UCSD-AML1 (cell line): ENCODE measurements around the gene HOXA10.

Experiments used
- DNase-seq: peaks from one replicate; lab custom pipeline; 2025; ENCODE audit not compliant: unreplicated experiment; lab: John Stamatoyannopoulos, UW

The HOXA10 gene

DNA sequence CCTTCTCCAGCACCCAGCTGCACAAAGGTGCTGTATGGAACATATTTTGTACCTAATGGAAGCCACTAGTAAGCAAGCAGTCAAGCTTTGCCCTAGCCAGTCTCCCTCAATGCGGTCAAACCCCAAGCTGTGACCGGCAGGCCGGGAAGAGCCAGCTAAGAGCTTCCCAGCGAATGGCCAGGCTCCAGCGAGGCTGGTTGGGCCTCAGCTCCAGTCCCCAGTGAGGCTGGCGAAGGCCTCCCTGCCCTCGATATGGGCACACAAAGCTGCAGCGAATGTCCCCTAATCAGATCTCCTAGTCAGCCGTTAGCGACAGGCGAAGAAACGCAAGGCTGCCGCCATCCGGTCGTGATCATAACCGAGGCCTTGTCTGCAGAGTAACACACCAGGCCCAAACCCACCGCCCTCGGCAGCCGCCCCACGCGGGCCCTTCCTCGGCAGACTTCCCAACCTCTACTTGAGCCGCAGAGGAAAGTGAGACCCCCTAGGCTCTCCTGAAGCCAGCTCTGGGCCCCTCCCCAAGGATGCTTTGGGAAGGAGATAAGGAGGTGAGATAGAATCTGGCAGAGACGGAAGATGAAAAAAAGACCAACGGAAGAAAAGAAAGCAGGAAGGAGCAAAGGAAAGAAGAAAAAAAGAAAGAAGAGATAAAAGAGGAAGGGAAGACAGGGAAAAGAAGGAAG lies 5.7 kb downstream of the HOXA10 start:
- peak; percentile 66 for DNase-seq

DNA sequence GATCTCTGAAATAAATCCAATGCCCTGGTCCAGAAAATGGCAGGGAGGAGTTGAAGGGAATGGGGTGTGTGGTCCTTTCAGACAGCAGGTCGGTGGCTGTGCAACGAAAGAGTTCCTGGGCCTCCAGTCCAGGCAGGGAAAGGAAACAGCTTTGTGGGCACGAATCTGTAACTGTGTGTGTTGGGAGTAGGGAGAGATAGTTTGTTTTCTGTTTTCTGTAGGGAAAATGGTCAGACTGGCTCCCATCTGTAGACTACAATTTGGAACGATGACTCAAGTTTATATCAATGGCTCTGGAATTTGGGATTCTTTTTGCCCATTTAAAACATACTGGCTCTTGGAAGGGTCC lies 6.2 kb downstream of the HOXA10 start:
- DNase-seq = no peak

DNA sequence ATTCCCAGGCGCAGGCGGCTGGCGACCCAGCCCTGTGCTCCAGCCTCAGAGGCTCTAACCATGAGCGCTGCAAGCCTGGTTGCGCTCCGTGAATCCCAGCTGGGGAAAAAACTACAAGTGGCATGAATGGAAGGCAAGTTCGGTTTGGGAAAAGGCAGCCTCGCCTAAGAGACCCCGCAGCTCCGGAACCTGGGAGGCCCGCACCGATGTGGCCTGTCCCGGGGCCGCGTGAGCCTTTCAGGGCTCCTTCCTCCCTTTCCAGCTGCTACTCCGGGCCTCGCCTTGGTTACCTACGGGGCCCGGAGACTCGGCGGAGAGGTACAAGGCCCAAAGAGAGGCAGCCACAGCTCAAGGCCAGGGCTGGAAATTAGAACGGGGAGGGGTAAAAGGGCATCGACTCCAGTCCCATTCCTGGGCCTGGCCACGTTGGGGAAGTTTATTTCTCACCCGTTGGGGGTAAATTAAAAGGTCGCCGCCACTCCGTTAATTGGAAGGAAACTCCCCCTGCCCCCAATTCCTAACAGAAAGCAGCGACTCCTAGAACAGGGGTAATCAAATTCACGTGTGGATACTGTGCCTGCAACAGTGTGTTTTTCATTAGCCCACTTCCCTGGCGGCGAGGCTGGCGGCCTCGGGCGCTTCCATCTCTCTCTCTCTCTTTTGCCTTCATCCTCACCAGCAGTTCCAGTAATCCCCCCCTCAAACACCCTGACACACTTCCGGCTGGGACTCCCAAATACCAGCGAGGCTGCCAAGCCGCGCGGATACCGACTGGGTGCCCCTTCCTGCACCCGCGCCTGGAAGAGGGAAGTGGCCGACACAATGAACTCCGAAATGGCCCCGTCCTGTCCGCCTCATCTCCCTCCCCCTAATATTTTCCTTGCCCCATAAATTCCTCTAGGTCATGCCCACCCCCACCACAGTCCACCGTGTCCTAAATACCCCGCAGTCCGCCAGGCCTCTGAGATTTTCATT lies 7.3 kb downstream of the HOXA10 start:
- peak; percentile 69 for DNase-seq

DNA sequence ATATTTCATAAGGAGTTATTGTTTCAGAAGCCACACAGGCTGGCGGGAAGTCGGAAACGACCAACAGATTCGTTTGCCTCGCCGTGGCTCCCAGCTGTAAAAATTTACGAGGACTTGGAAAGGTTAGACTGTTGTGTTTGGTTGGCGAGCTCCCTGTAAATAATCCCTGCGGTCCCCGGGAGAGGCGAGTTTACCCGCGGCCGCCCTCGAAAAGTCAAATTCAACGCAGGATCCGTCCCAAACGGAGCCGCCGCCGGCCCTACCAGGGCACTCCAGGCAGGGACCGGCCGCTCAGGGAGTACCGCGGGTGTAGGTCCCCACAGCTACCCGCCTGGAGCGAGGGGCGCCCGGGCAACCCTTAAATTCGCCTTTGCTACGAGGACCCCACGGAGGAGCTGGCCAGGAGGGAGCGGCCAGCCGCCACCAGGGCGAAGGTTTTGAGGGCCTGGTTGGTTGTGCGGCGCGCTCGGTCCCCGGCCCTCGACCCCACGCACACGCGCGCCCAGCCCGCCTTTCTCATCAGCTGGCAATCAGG lies 8.1 kb downstream of the HOXA10 start:
- no peak for DNase-seq

DNA sequence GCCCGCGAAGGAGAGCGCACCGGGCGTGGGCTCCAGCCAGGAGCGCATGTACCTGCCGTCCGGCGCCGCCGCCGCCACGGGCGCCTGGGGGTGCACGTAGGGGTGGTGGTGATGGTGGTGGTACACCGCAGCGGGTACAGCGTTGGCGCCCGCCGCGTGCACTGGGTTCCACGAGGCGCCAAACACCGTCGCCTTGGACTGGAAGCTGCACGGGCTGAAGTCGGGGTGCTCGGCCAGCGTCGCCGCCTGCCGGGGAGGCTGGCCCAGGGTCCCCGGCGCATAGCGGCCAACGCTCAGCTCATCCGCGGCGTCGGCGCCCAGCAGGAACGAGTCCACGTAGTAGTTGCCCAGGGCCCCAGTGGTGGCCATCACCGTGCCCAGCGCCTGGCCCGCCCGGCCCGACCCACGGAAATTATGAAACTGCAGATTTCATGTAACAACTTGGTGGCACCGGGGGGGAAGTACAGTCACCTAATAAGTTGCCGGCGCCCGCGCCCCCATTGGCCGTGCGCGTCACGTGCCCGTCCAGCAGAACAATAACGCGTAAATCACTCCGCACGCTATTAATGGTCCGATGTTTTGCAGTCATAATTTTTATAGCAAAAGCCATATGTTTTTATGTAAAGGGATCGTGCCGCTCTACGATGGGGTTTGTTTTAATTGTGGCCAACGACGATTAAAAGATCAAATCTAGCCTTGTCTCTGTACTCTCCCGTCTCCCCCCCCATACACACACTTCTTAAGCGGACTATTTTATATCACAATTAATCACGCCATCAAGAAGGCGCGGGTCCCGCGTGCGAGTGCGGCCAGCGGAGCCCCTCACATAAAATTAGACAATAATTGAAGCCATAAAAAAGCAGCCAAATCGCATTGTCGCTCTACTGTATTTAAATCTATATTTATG lies 8.8 kb downstream of the HOXA10 start, which contains the start of gene HOXA9:
TSS of gene HOXA9 (minus strand) at position 449 of the 907 bp plus-strand sequence. CDS start at position 369, 80 bp downstream.
- DNase-seq = no peak

DNA sequence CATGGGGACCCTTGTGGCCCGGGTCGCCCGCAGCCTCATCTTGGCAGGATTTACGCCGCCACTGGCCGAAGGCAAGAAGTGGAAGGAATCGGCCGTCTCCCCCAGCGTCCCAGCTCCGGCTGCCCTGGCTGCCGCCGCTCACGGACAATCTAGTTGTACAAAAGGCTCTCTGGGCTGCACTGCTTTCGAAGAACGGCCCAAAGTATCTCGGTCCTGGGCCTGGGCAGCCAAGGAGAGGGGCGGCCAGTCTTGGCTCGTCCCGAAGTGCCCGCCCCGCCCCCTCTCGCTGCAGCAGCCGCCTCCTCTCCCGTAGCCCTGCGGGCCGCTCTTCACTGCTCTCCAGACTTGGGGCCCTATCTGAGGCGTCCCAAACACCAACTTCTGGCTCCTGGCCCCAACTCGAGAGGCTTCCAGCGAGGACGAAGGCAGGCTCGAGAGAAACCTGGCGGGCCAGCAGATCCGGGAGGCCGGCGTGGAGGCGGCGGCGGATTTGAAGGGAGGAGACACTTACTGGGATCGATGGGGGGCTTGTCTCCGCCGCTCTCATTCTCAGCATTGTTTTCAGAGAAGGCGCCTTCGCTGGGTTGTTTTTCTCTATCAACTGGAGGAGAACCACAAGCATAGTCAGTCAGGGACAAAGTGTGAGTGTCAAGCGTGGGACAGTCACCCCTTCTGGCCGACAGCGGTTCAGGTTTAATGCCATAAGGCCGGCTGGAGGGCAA lies 9.6 kb downstream of the HOXA10 start:
- no peak for DNase-seq

DNA sequence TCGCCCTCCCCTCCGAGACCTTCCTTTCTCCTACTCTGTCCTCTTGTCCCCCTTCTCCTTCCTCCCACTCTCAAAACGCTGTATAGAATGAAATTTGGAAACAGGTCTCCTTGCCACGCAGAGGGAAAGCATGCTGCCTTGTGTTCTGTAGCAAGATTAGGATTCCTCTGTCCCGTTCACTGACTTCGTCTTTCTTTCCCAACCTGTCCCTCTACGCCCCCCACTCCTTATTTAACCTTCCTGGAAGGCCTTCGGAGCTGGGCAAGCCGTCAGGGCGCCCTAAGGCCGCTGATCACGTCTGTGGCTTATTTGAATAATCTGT lies 10.1 kb downstream of the HOXA10 start:
- DNase-seq = no peak

DNA sequence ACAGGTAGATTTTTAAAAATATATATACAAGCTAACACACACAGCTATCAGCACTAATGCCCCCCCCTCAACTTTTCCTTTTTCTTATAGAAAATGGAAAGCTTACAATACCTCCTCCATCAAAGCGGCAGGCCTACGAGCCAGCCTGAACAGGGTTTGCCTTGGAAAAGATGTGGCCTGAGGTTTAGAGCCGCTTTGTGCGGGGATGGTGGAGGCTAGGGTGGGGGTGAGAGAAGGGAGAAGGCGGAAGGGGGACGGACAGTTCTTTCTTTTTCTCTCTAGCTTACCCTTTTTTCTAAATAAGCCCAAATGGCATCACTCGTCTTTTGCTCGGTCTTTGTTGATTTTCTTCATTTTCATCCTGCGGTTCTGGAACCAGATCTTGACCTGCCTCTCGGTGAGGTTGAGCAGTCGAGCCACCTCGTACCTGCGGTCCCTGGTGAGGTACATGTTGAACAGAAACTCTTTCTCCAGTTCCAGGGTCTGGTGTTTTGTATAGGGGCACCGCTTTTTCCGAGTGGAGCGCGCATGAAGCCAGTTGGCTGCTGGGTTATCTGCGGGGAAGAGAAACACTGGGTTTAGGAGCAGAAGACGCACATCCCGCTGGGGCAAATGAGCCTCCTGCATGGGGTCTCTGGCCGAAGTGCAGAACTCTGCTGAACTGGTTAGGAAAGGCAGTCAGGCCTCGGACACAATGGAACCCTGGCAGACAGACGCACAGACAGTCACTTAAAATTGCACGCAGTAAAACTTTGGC lies 10.7 kb downstream of the HOXA10 start:
- no peak for DNase-seq

DNA sequence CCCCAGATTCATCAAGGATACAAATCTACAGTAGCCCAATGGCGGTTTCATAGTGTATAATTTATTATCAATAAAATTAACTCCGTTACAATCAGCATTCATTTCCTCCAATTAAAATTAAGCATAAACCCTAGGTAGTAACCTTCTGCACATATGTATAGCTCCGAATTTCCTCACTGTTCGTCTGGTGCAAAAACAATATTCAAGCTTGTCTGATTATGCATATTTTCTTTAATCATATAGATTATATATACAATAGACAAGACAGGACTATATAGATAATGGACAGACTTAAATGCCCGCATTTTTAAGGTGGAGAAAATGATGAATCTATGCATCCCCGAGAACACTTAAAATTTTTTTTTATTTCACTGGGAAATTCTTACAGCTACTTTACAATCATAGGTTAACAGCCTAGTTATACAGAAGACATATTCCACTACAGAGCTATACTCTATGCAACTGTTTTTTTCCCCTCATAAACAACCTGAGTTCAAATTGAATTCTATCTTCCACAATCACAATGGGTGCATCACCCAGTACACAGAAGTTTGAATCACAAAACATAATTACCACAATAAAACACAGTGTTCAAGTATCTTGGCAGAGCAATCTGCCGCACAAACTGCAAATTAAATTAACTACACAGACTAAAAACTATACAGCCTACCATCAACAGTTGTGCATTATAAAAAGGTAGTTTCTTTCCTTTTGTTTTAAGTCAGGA lies 11.4 kb downstream of the HOXA10 start:
- DNase-seq = no peak

DNA sequence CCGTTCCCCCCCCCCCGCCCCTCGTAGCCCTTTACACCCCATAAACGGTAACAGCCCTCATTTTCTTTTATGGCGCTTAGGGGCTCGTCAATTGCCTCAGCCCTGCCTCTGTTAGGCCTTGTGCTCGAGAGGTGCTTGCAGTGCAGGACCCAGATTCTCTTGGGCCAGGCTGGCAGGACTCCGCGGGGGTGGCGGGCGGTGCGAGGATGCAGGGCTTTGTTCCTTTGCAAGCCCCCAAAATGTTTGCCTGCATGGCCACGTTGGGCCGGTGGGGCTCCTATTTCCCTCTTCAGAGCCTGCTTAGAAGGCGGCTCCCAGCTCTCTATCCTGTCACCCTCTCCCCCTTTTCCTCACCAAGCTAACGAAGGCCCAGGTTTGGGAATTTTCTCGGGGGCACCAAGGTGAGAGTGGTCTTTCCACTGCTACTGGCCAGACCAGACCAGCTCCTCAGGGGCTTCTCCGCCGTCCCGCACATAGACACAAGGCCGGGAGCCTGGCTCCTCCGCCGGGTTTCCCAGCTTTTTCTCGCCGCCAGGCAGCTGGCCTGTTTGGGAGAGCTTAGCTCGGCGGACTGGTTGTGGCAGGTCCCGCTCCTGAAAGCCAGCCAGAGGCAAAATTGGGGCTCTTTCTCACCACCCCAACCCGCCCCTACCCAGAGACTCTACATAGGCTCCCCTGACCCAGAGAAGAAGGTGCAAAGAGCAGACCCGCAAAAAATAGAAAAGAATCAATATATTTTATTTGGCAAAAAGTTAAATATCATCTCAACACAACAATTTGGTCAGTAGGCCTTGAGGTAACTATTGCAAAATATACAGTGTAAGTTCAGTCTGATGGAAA lies 12.2 kb downstream of the HOXA10 start:
- no peak for DNase-seq

DNA sequence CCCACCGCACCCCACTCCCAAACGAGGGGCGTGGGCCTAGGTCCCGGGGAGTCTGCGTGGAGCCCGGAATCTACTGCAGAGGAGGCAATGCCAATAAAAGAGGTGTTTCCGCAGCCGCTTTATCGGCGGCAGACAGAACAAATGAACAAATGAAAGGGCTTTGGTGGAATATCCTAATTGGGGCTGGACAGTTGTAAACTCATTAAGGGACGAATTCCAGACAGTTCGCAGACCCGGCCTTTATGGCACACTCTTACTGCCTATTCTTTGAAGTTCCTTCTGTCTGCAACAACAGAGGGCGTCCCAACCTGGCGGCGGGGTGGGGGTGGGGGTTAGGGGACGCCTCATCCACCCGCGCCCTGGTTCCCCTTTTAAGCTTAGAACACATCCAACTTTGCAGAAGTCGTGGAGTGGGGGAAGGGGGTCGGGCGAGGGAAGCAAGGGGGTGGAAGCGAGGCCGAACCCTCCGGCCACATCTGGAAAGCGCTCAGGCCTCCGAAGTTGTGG lies 12.9 kb downstream of the HOXA10 start:
- peak; percentile 65 for DNase-seq

DNA sequence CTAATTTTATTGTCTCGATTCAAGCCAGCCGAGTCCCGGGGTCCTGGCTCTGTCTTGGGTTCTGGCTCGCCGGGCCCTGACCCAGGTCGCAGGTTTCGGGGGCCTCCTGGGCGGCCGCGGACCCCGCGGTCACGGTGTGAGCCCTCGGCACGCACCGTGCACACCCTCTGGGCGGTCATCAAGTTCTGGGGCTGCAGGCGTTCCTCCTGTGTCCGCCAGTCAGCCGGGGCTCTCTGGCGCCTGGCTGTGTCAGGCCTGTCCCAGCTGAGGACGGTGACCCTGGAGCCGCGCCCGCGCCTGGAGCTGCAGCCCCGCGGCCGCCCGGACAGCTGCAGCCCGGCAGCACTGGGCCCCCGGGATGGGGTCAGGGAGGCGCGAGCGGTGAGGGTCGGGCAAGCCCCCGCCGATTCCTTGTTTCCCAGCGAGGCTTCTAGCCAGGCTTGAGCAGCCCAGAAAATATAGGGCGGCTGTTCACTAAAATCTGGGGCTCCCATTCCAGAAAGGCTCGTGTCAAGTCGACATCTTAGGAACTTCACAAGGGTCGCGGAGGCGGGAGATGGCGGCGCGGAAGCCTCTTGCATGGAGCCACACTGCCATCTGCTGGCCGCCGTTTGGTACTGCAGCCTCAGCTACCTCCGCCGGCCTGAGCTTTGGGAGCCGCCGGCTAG lies 13.4 kb downstream of the HOXA10 start:
- DNase-seq = peak; percentile 75

DNA sequence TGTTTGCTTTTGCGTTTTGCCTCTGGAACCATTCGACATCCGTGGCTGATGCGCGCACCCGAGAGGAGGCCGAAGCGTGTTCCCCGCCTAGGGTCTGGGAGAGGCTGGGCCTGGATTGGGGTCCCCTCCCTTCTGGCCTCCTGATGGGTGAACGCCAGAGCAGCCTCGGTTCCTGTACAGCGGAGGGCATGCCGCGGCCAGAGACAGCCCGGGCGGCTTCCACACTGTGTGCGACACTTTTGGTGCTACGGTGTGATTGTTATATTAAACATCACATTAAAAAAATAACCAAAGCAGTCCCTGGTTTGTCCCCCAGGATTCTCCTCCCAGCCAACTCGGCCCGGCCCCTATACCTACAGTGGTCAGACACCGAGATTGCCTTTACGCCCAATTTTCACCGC lies 14.0 kb downstream of the HOXA10 start:
- peak; percentile 34 for DNase-seq

DNA sequence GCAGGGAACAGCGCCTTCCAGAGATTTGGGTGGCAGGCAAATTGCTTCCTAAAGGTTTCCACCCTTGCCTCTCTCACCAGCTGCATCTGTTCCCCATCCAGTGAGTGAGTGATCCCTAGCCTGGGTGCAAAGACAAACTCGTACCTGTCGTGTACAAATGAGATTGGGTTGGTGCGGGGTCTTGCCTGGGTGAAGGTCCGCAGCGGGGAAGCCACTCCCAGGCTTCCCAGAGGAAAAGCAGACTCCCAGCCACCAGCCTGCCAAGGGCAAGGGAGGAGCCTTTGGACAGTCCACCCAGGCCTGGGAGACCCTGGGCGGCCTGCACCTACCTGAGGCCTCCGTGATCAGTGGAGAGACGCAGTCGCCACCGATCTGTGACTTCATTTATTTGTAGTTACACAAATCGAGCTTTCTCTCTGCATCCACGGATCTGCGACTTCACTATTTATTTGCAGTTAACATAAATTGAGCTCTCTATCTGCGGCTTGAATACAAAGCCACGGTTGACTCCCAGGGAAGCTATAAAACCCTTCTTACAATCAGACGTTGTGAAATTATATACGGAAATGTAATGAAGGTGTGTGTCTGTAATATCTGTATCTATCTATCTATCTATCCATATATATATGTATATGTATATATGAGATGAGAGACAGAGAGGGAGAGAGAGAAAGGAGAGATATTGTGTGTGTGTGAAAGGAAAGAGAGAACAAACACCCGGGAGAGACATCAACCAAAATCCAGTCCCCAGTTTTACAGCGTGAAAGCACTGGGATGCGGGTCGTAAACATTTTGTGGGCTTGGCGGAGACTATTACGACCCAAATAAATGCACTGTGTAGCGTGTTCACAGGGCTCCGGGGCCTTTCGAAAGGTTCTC lies 14.6 kb downstream of the HOXA10 start:
- peak; percentile 17 for DNase-seq

DNA sequence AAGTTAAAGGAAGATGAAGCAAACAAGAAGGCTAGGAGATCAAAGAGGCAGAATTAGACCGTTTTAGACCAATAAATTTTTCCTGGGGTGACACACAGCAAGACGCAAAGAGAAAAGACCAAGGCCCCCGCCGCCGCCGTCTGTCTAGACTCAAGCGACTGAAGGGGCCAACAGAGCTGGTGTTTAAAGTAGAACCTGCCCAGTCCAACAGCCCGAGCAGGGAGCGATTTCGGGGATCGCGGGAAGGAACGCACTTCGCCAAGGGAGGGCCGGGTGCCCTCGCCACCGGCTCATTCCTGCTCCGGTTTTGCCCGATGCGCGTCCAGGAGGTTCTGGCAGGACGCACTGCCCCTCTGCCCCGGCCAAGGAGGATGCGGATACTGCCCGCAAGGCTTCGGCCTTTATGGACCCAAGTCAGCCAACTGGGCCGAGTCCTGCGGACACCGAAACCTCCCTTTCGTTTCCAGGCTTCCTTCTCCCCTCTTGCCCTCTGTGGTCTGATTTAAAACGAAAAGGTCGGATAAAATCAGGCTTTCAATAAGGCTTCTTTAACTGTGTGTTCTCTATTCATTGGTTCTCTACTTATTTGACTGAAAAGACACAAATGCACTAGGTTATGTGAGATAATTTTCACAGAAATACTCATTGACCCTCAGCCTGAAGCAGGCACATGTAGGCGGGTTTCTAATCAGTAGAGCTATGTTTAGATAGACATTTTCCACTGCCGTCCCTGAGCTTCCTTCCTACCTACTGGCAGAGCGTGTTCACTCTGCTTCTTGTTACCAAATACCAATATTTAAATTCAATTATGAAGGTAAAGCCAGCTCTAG lies 15.5 kb downstream of the HOXA10 start:
- peak; percentile 21 for DNase-seq
